ENCODE measurements around the gene CERK.
A peak's percentile ranks its signal among the peaks of the same experiment; 100 is the strongest.
"Not testable (repeated sequence)": the region's sequence is repeated elsewhere in the genome, so short reads cannot be mapped to it uniquely, and the experiment has no call there.

CERK gene

GRCh38 chr22:46640293-46641055 is 97.6 kb downstream of the CERK start:
- TF ChIP-seq POLR2A (IDR thresholded peaks at IDR 0.05; ENCODE audit: low read length) (no peak), GATA1 (IDR thresholded peaks at IDR 0.05; ENCODE audit: low read depth, low read length) (no peak)
- DNase-seq, result no peak

GRCh38 chr22:46639843-46640242 is 98.2 kb downstream of the CERK start:
- no peak for DNase-seq

GRCh38 chr22:46638601-46639431 is 99.2 kb downstream of the CERK start:
- DNase-seq, result peak; percentile 5 to 13

More at GRCh38 chr22:46639843-46640242, 98.2 kb downstream of the CERK start:
- TF ChIP-seq POLR2A (IDR thresholded peaks at IDR 0.05; ENCODE audit: low read length) (no peak), GATA1 (IDR thresholded peaks at IDR 0.05; ENCODE audit: low read depth, low read length) (no peak)

GRCh38 chr22:46637711-46638600 is 100.1 kb downstream of the CERK start:
- TF ChIP-seq GATA1 (IDR thresholded peaks at IDR 0.05; ENCODE audit: low read depth, low read length) (no peak), POLR2A (IDR thresholded peaks at IDR 0.05; ENCODE audit: low read length) (no peak)
- DNase-seq, result no peak

More at GRCh38 chr22:46638601-46639431, 99.2 kb downstream of the CERK start:
- TF ChIP-seq GATA1 (IDR thresholded peaks at IDR 0.05; ENCODE audit: low read depth, low read length) (no peak), POLR2A (IDR thresholded peaks at IDR 0.05; ENCODE audit: low read length) (no peak)

- no peak for DNase-seq
- TF ChIP-seq GATA1 (IDR thresholded peaks at IDR 0.05; ENCODE audit: low read depth, low read length) (no peak), POLR2A (IDR thresholded peaks at IDR 0.05; ENCODE audit: low read length) (no peak)
These were observed 101.6 kb downstream of the CERK start for GRCh38 chr22:46636221-46637002.

- DNase-seq, result no peak
- TF ChIP-seq POLR2A (IDR thresholded peaks at IDR 0.05; ENCODE audit: low read length) (no peak), GATA1 (IDR thresholded peaks at IDR 0.05; ENCODE audit: low read depth, low read length) (no peak)
These were observed 102.3 kb downstream of the CERK start for GRCh38 chr22:46635756-46636155.

- DNase-seq, result not testable (repeated sequence)
These were observed 102.9 kb downstream of the CERK start for GRCh38 chr22:46634973-46635685.
